H1 (cell line): ENCODE data around the gene GPC6. TPM values are rescaled to one million over a fixed set of nuclear protein-coding genes. Genes with fewer than 3 reads are reported as not detected.

Source experiments
- JUND ChIP-seq: IDR thresholded peaks from 2 replicates; pipeline ENCODE4 v1.6.1; 2011; ENCODE audit warnings: mild to moderate bottlenecking, improper control_type of control experiment, low read length
- SP1 ChIP-seq: IDR thresholded peaks from 2 replicates; pipeline ENCODE4 v1.6.1; 2011; ENCODE audit warnings: low read depth, low read length
- polyA plus RNA-seq, 7 experiments: library from polyadenylated mRNA; depleted of rRNA in 3 of 7; stranded (reverse) in 5 of 7; unstranded in 2 of 7; fragments of >200 nt in 5 of 7; fragments of 200-250 nt in 2 of 7; gene quantifications; 1 replicate in 5 of 7; 2 replicates in 1 of 7; 4 replicates in 1 of 7; pipeline versions ENCODE4 v1.2.1 to v1.2.3, GENCODE V29; 2011 to 2013; ENCODE audit warnings: missing spikeins in 2 of 7, mixed read lengths in 2 of 7
- total RNA-seq: library from RNA; stranded (reverse); fragmentation: NEBNext Ultra II Directional; extraction: Animal tissue kit (Norgen Biotek cat#: 25700); gene quantifications from 2 replicates; pipeline ENCODE4 v1.2.1, GENCODE V29; 2021

GPC6 gene
- total and polyA plus RNA-seq, 2 of the 8 experiments (the other 6 are each of a cell fraction or from before 2014, with no cell fraction given) = 5.4 to 12.0 TPM

DNA sequence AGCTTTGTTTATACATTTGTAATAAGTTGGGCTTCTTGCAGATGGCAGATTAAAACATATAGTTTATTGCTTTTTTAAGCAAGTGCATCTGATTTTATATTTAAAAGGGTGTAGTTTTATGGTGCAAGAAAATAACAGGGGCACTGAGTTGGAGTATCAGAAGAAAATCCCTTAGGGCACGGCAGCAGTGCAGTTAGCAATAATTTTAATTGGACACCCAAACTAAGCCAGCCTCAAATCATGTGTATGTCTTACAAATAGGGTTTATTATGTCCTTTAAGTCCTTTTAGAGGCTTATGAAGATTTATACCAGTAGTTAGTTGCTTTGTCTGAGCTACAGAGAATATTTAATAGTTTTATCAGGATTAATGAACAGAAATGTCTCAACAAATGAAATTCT is 57.5 kb downstream of the GPC6 start (continued):
- TF ChIP-seq JUND = no peak
- no peak for TF ChIP-seq SP1
- TF ChIP-seq, all 59 proteins: peak for 0
